HEK293 (cell line): ENCODE data around the gene POLR1E.

Source experiments
- CTCF ChIA-PET: fragments of 350-600 bp; formaldehyde crosslinking; extraction: SDS; loops from one replicate; lab custom pipeline; 2021; ENCODE audit warnings: antibody characterized with exemption; lab: Yijun Ruan, JAX
- POLR2A ChIA-PET: fragments of 300-600 bp; formaldehyde crosslinking; extraction: SDS; loops from one replicate; lab custom pipeline; 2020; ENCODE audit warnings: antibody characterized with exemption, inconsistent platforms; lab: Yijun Ruan, JAX
- H3K27ac ChIP-seq: fragments of 200-500 bp; sonication (Bioruptor generic); 2 replicates; pipeline ENCODE4 v1.5.1; 2014; ENCODE audit warnings: low read depth, low read length, control low read depth, inconsistent platforms; ENCODE audit errors: extremely low read depth
- H3K36me3 ChIP-seq, 2 experiments: fragments of 200-500 bp in 1 of 2; sonication (Bioruptor generic) in 1 of 2; 1 replicate in 1 of 2; 2 replicates in 1 of 2; pipeline ENCODE4 v1.5.1; 2014 to 2017; ENCODE audit warnings: inconsistent platforms in 2 of 2, low read length in 2 of 2; ENCODE audit not compliant: control insufficient read depth in 2 of 2, insufficient read depth in 1 of 2
- H3K4me1 ChIP-seq: fragments of 200-500 bp; sonication (Bioruptor generic); 2 replicates; pipeline ENCODE4 v1.5.1; 2014; ENCODE audit warnings: mild to moderate bottlenecking, low read length, inconsistent platforms; ENCODE audit not compliant: control insufficient read depth, insufficient read depth
- H3K4me3 ChIP-seq: 2 replicates; pipeline ENCODE4 v1.5.1; 2011; ENCODE audit warnings: low read depth, mild to moderate bottlenecking, control low read depth, low read length, moderate library complexity
- H3K9me3 ChIP-seq: fragments of 200-500 bp; sonication (Bioruptor generic); 2 replicates; pipeline ENCODE4 v1.5.1; 2014; ENCODE audit warnings: low read depth, low read length, inconsistent platforms; ENCODE audit not compliant: control insufficient read depth, insufficient read depth
- BCL11B ChIP-seq: fragments of 450-650 bp; formaldehyde crosslinking; IDR thresholded peaks from 2 replicates; pipeline ENCODE4 v1.5.1; 2016; ENCODE audit warnings: low read depth, missing biosample characterization, missing genetic modification characterization
- GLIS1 ChIP-seq: fragments of 450-650 bp; formaldehyde crosslinking; IDR thresholded peaks from 2 replicates; pipeline ENCODE4 v1.5.1; 2016; ENCODE audit warnings: missing biosample characterization, missing genetic modification characterization
- INSM2 ChIP-seq: fragments of 450-650 bp; formaldehyde crosslinking; IDR thresholded peaks from 2 replicates; pipeline ENCODE4 v1.5.1; 2016; ENCODE audit warnings: missing biosample characterization, missing genetic modification characterization
- KLF1 ChIP-seq: fragments of 450-650 bp; formaldehyde crosslinking; IDR thresholded peaks from 2 replicates; pipeline ENCODE4 v1.5.1; 2016; ENCODE audit warnings: missing biosample characterization, missing genetic modification characterization
- OVOL3 ChIP-seq: fragments of 450-650 bp; formaldehyde crosslinking; IDR thresholded peaks from 2 replicates; pipeline ENCODE4 v1.5.1; 2016; ENCODE audit warnings: missing biosample characterization, missing genetic modification characterization
- SCRT1 ChIP-seq: fragments of 450-650 bp; formaldehyde crosslinking; IDR thresholded peaks from 2 replicates; pipeline ENCODE4 v1.5.1; 2016; ENCODE audit warnings: missing biosample characterization, missing genetic modification characterization, borderline replicate concordance
- WT1 ChIP-seq: fragments of 450-650 bp; formaldehyde crosslinking; IDR thresholded peaks from 2 replicates; pipeline ENCODE4 v1.5.1; 2016; ENCODE audit warnings: missing biosample characterization, missing genetic modification characterization
- ZFHX2 ChIP-seq: fragments of 450-650 bp; formaldehyde crosslinking; conservative IDR thresholded peaks from 2 replicates; pipeline ENCODE4 v1.5.1; 2016; ENCODE audit warnings: missing biosample characterization, missing genetic modification characterization
- ZFP37 ChIP-seq: fragments of 450-650 bp; formaldehyde crosslinking; IDR thresholded peaks from 2 replicates; pipeline ENCODE4 v1.5.1; 2016; ENCODE audit warnings: missing biosample characterization, missing genetic modification characterization
- ZNF138 ChIP-seq: fragments of 450-650 bp; formaldehyde crosslinking; IDR thresholded peaks from 2 replicates; pipeline ENCODE4 v1.5.1; 2016; ENCODE audit warnings: missing biosample characterization, missing genetic modification characterization, borderline replicate concordance
- ZNF146 ChIP-seq: fragments of 450-650 bp; formaldehyde crosslinking; IDR thresholded peaks from 2 replicates; pipeline ENCODE4 v1.5.1; 2016; ENCODE audit warnings: missing biosample characterization, missing genetic modification characterization
- ZNF184 ChIP-seq: fragments of 450-650 bp; IDR thresholded peaks from 2 replicates; pipeline ENCODE4 v1.5.1; 2018; ENCODE audit warnings: missing biosample characterization, mild to moderate bottlenecking, missing genetic modification characterization
- ZNF221 ChIP-seq: fragments of 450-650 bp; formaldehyde crosslinking; IDR thresholded peaks from 2 replicates; pipeline ENCODE4 v1.5.1; 2017; ENCODE audit warnings: missing biosample characterization, missing genetic modification characterization, borderline replicate concordance
- ZNF324 ChIP-seq: fragments of 450-650 bp; formaldehyde crosslinking; IDR thresholded peaks from 2 replicates; pipeline ENCODE4 v1.5.1; 2016; ENCODE audit warnings: missing biosample characterization, missing genetic modification characterization
- ZNF514 ChIP-seq: fragments of 450-650 bp; formaldehyde crosslinking; IDR thresholded peaks from 2 replicates; pipeline ENCODE4 v1.5.1; 2016; ENCODE audit warnings: missing biosample characterization, missing genetic modification characterization
- ZNF549 ChIP-seq: fragments of 450-650 bp; IDR thresholded peaks from 2 replicates; pipeline ENCODE4 v1.5.1; 2018; ENCODE audit warnings: missing biosample characterization, missing genetic modification characterization, mild to moderate bottlenecking, inconsistent platforms, moderate library complexity
- ZNF707 ChIP-seq: fragments of 450-650 bp; formaldehyde crosslinking; IDR thresholded peaks from 2 replicates; pipeline ENCODE4 v1.5.1; 2016; ENCODE audit warnings: missing biosample characterization, missing genetic modification characterization
- ZSCAN4 ChIP-seq: fragments of 450-650 bp; formaldehyde crosslinking; IDR thresholded peaks from 2 replicates; pipeline ENCODE4 v1.5.1; 2017; ENCODE audit warnings: missing biosample characterization, missing genetic modification characterization
- TF ChIP-seq, protein P1 (sequence below): fragments of 450-650 bp; formaldehyde crosslinking; IDR thresholded peaks from 2 replicates; pipeline ENCODE4 v1.5.1; 2017; ENCODE audit warnings: missing biosample characterization, missing genetic modification characterization
- TF ChIP-seq, protein P2 (sequence below): fragments of 450-650 bp; formaldehyde crosslinking; IDR thresholded peaks from 2 replicates; pipeline ENCODE4 v1.5.1; 2016; ENCODE audit warnings: missing biosample characterization, missing genetic modification characterization

POLR1E gene

GRCh38 chr9:37441776-37442370, 43.9 kb upstream of the POLR1E start:
- Histone ChIP-seq H3K4me3 (no peak overlapping the region), H3K27ac (no peak overlapping the region), H3K36me3 (peaks cover 5 to 61% of the 10 kb centered on the region in 2 experiments; a peak in 2 of 3 replicates), H3K9me3 (no peaks in the 10 kb centered on the region), H3K4me1 (no peaks in the 10 kb centered on the region)
- POLR2A ChIA-PET, result interaction anchor here (1.8 kb wide), 1 partner anchor 24 kb away, joined by 6 read pairs; the partner anchor contains the start of gene ZBTB5
- TF ChIP-seq ZNF138 (tag by site-specific recombination), result no peak
- no peak for TF ChIP-seq ZNF549 (tag by site-specific recombination)
- no peak for TF ChIP-seq SCRT1 (tag by site-specific recombination)
- no peak for TF ChIP-seq KLF1 (tag by site-specific recombination)
- TF ChIP-seq INSM2 (tag by site-specific recombination), result no peak
- CTCF ChIA-PET, result no interaction called here

DNA sequence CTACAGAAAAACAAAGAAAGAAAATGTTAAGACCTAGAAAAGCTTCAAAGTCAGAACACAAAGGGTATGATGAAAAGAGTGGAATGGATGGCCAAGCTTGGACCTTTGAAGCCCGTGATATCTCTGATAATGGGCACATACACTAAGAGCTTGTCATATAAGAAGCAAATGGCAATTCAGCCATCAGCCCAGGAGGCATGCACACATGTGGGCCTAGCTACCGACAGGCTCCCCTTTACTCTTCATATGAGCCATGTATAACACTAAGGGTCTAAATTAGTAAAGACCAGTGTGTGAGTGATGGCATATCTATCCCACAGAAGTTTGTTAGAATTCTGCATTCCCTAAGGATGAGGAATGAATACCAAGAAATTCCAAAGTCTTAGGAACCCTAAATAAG, 43.2 kb upstream of the POLR1E start:
- Histone ChIP-seq H3K27ac (no peak overlapping the region), H3K4me3 (no peak overlapping the region), H3K9me3 (no peaks in the 10 kb centered on the region), H3K4me1 (no peaks in the 10 kb centered on the region), H3K36me3 (peaks cover 5 to 54% of the 10 kb centered on the region in 2 experiments; a peak in 2 of 3 replicates)
- ChIA-PET CTCF (no interaction called here), POLR2A (interaction anchor here (0.7 to 1.8 kb wide), 2 partner anchors 12 to 23 kb away, joined by 6 read pairs; partner anchors contain the start of gene ZBTB5)
- TF ChIP-seq ZNF146 (tag by site-specific recombination) (no peak), ZNF324 (tag by site-specific recombination) (no peak), OVOL3 (tag by site-specific recombination) (no peak), ZNF514 (no peak), ZNF221 (tag by site-specific recombination) (no peak)

GRCh38 chr9:37443566-37443965, 42.2 kb upstream of the POLR1E start:
- H3K4me1 ChIP-seq, result no peaks in the 10 kb centered on the region
- peaks cover 5 to 44% of the 10 kb centered on the region in 2 experiments for H3K36me3 ChIP-seq
- TF ChIP-seq GLIS1 (tag by site-specific recombination) (no peak), WT1 (tag by site-specific recombination) (no peak), ZNF707 (tag by site-specific recombination) (no peak), BCL11B (tag by site-specific recombination) (no peak), ZFHX2 (tag by site-specific recombination) (no peak), ZNF184 (tag by site-specific recombination) (no peak), ZFP37 (tag by site-specific recombination) (no peak), ZNF221 (tag by site-specific recombination) (no peak), ZSCAN4 (no peak)
- TF ChIP-seq, protein P1, sequence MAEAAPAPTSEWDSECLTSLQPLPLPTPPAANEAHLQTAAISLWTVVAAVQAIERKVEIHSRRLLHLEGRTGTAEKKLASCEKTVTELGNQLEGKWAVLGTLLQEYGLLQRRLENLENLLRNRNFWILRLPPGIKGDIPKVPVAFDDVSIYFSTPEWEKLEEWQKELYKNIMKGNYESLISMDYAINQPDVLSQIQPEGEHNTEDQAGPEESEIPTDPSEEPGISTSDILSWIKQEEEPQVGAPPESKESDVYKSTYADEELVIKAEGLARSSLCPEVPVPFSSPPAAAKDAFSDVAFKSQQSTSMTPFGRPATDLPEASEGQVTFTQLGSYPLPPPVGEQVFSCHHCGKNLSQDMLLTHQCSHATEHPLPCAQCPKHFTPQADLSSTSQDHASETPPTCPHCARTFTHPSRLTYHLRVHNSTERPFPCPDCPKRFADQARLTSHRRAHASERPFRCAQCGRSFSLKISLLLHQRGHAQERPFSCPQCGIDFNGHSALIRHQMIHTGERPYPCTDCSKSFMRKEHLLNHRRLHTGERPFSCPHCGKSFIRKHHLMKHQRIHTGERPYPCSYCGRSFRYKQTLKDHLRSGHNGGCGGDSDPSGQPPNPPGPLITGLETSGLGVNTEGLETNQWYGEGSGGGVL (tag by site-specific recombination), result no peak
- TF ChIP-seq, protein P2, sequence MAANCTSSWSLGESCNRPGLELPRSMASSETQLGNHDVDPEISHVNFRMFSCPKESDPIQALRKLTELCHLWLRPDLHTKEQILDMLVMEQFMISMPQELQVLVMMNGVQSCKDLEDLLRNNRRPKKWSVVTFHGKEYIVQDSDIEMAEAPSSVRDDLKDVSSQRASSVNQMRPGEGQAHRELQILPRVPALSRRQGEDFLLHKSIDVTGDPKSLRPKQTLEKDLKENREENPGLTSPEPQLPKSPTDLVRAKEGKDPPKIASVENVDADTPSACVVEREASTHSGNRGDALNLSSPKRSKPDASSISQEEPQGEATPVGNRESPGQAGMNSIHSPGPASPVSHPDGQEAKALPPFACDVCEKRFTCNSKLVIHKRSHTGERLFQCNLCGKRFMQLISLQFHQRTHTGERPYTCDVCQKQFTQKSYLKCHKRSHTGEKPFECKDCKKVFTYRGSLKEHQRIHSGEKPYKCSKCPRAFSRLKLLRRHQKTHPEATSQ (tag by site-specific recombination), result no peak
- no peak overlapping the region for H3K4me3 ChIP-seq
- no peak overlapping the region for H3K27ac ChIP-seq
- H3K9me3 ChIP-seq, result no peaks in the 10 kb centered on the region
- POLR2A ChIA-PET, result interaction anchor here (1.8 kb wide), 1 partner anchor 22 kb away, joined by 6 read pairs; the partner anchor contains the start of gene ZBTB5
- CTCF ChIA-PET, result no interaction called here
